HFF-Myc (cell line): ENCODE measurements around the gene LSG1.

Experiments used
- DNase-seq: peaks from one replicate; pipeline ENCODE4 v3.0.0-alpha.2; 2011; ENCODE audit warnings: low read depth; ENCODE audit errors: extremely low read depth
- H3K4me3 ChIP-seq: replicated peaks from 2 replicates; pipeline ENCODE4 v1.5.1; 2011; ENCODE audit warnings: low read depth, mild to moderate bottlenecking, control low read depth, low read length
- CTCF ChIP-seq: IDR thresholded peaks from 2 replicates; pipeline ENCODE4 v1.5.1; 2012; ENCODE audit warnings: mild to moderate bottlenecking, low read depth, low read length, control low read depth; ENCODE audit errors: missing control alignments

Gene LSG1

GRCh38 chr3:194688200-194688740, 16.3 kb upstream of the LSG1 start:
- DNase-seq: no peak
- TF ChIP-seq CTCF: no peak
- H3K4me3 ChIP-seq: peak overlapping the region; percentile 78

- DNase-seq: no peak
- H3K4me3 ChIP-seq: peak overlapping the region; percentile 78
- TF ChIP-seq CTCF: peak; percentile 23
Measured at GRCh38 chr3:194687638-194688199, 15.7 kb upstream of the LSG1 start.

GRCh38 chr3:194686816-194687637, 15.0 kb upstream of the LSG1 start:
- no peak for DNase-seq
- no peak for TF ChIP-seq CTCF
- H3K4me3 ChIP-seq: peak overlapping the region; percentile 78

GRCh38 chr3:194686414-194686815, 14.4 kb upstream of the LSG1 start:
- TF ChIP-seq CTCF: no peak
- H3K4me3 ChIP-seq: peak overlapping the region; percentile 78
- DNase-seq: no peak

- peak within 1 kb of the TSS; percentile 78 for H3K4me3 ChIP-seq
- DNase-seq: peak; percentile 74
Measured at GRCh38 chr3:194685718-194686413, 13.9 kb upstream of the LSG1 start, which contains the start of gene FAM43A. Gene FAM43A (plus strand): TSS chr3:194685883. CDS start chr3:194686827, 944 bp downstream.

More at GRCh38 chr3:194685718-194686413, 13.9 kb upstream of the LSG1 start, which contains the start of gene FAM43A:
- no peak for TF ChIP-seq CTCF
